Progenitor cell of endocrine pancreas (in vitro differentiated cells): ENCODE measurements around the gene DNAJB9. TPM values are rescaled to one million over a fixed set of nuclear protein-coding genes. Genes with fewer than 3 reads are reported as not detected.

ENCODE experiments used
- DNase-seq: peaks from one replicate; pipeline ENCODE4 v3.0.0; 2021; ENCODE audit warnings: low spot score; ENCODE audit not compliant: unreplicated experiment
- H3K27ac Mint-ChIP-seq: 2 replicates; pipeline ENCODE4 v1.8.0; 2021; ENCODE audit warnings: mild to moderate bottlenecking, moderate library complexity, mixed read lengths
- H3K27me3 Mint-ChIP-seq: 2 replicates; pipeline ENCODE4 v1.8.0; 2021; ENCODE audit warnings: mixed read lengths
- H3K36me3 Mint-ChIP-seq: 2 replicates; pipeline ENCODE4 v1.8.0; 2022; ENCODE audit warnings: mixed read lengths; ENCODE audit not compliant: insufficient read depth
- H3K4me1 Mint-ChIP-seq: 2 replicates; pipeline ENCODE4 v1.8.0; 2021; ENCODE audit warnings: low read depth, mixed read lengths
- H3K4me3 Mint-ChIP-seq: 2 replicates; pipeline ENCODE4 v1.8.0; 2021; ENCODE audit warnings: low read depth, mild to moderate bottlenecking, moderate library complexity, mixed read lengths
- H3K9me3 Mint-ChIP-seq: 2 replicates; pipeline ENCODE4 v1.8.0; 2021; ENCODE audit warnings: low read depth, mixed read lengths
- CTCF ChIP-seq: fragments of 200-600 bp; sonication (generic); IDR thresholded peaks from one replicate; pipeline ENCODE4 v1.5.0; 2021; ENCODE audit warnings: antibody characterized with exemption, mild to moderate bottlenecking; ENCODE audit not compliant: unreplicated experiment
- total RNA-seq: library from RNA; stranded (reverse); gene quantifications from 2 replicates; pipeline ENCODE4 v1.2.1, GENCODE V29; 2021

The DNAJB9 gene
- total RNA-seq, 1 donor from 2014 or later, result 19.5 TPM

DNA sequence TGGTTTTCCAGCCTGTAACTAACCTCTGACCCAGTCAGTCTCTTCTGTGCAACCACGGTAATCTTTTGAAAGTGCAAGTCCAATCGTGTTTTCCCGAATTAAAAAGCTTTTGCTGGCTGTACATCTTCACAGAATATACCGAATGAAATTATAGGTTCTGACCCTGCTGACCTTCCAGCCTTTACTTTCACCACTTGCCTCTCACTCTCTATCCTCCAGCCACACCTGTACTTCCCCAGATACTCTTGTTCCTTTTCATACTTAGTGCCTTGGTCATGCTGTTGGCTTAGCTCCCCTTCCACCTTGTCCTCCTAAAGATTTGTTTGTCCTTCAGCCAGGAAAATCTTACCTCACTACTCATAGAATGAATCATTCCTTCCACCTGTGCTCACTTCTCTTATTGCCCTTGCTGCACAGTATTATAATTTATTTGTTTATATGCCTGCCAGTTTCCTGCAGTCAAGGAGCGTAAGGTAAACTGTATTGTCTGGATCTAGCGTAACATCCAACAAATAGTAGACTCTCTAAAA lies 41.4 kb upstream of the DNAJB9 start:
- DNase-seq, result no peak
- Mint-ChIP-seq H3K9me3 (no peaks in the 10 kb centered on the region), H3K27ac (no peak overlapping the region), H3K36me3 (no peaks in the 10 kb centered on the region), H3K4me3 (no peak overlapping the region), H3K4me1 (peaks cover 21% of the 10 kb centered on the region), H3K27me3 (no peaks in the 10 kb centered on the region)
- no peak for TF ChIP-seq CTCF

GRCh38 chr7:108529341-108529740 lies 40.3 kb upstream of the DNAJB9 start:
- no peaks in the 10 kb centered on the region for H3K36me3 Mint-ChIP-seq
- H3K4me1 Mint-ChIP-seq, result peaks cover 12% of the 10 kb centered on the region
- no peaks in the 10 kb centered on the region for H3K9me3 Mint-ChIP-seq
- H3K4me3 Mint-ChIP-seq, result no peak overlapping the region
- no peak for TF ChIP-seq CTCF
- peak overlapping the region; percentile 11 for H3K27ac Mint-ChIP-seq
- H3K27me3 Mint-ChIP-seq, result no peaks in the 10 kb centered on the region
- no peak for DNase-seq

DNA sequence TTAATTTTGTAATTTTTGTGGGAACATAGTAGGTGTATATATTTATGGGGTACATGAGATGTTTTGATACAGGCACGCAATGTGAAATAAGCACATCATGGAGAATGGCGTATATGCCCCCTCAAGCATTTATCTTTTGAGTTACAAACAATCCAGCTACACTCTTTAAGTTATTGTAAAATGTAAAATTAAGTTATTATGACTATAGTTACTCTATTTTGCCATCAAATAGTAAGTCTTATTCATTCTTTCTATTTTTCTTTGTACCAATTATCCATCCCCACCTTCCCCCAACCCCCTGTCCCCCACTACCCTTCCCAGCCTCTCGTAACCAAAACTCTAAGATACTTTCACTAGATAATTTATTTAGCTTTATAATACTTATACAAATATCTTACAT lies 36.0 kb upstream of the DNAJB9 start:
- TF ChIP-seq CTCF, result no peak
- no peak overlapping the region for H3K4me3 Mint-ChIP-seq
- H3K27ac Mint-ChIP-seq, result no peak overlapping the region
- no peaks in the 10 kb centered on the region for H3K9me3 Mint-ChIP-seq
- H3K27me3 Mint-ChIP-seq, result no peaks in the 10 kb centered on the region
- H3K4me1 Mint-ChIP-seq, result peaks cover 4% of the 10 kb centered on the region
- no peaks in the 10 kb centered on the region for H3K36me3 Mint-ChIP-seq
- DNase-seq, result no peak

GRCh38 chr7:108535257-108535656 lies 34.4 kb upstream of the DNAJB9 start:
- Mint-ChIP-seq H3K9me3 (peaks cover 6% of the 10 kb centered on the region), H3K4me3 (no peak overlapping the region), H3K27ac (no peak overlapping the region), H3K4me1 (no peaks in the 10 kb centered on the region), H3K27me3 (no peaks in the 10 kb centered on the region), H3K36me3 (no peaks in the 10 kb centered on the region)
- TF ChIP-seq CTCF, result no peak
- no peak for DNase-seq

GRCh38 chr7:108535744-108536143 lies 33.9 kb upstream of the DNAJB9 start:
- H3K27ac Mint-ChIP-seq, result no peak overlapping the region
- no peaks in the 10 kb centered on the region for H3K27me3 Mint-ChIP-seq
- DNase-seq, result no peak
- H3K4me3 Mint-ChIP-seq, result no peak overlapping the region
- H3K36me3 Mint-ChIP-seq, result no peaks in the 10 kb centered on the region
- TF ChIP-seq CTCF, result no peak
- H3K4me1 Mint-ChIP-seq, result no peaks in the 10 kb centered on the region
- peaks cover 6% of the 10 kb centered on the region for H3K9me3 Mint-ChIP-seq
